B cell (primary cell): Measurements from ENCODE around the gene TBC1D9B. TPM values are rescaled to one million over a fixed set of nuclear protein-coding genes. Genes with fewer than 3 reads are reported as not detected.

Experiments used
- ATAC-seq: fragments of 200-7000 bp; cut with Tn5 transposase; one replicate; pipeline ENCODE4 v1.10.0; 2021; ENCODE audit warnings: low read depth, mild to moderate bottlenecking, moderate number of reproducible peaks, moderate library complexity
- CTCF ChIA-PET: fragments of 350-600 bp; sonication (Branson Sonifier 250); formaldehyde crosslinking; loops from one replicate; lab custom pipeline; 2021; ENCODE audit warnings: antibody characterized with exemption, inconsistent platforms; lab: Charles Lee
- POLR2A ChIA-PET: fragments of 350-600 bp; sonication (Branson Sonifier 250); formaldehyde crosslinking; loops from one replicate; lab custom pipeline; 2021; ENCODE audit warnings: antibody characterized with exemption; lab: Charles Lee
- DNase-seq: peaks from one replicate; pipeline ENCODE4 v3.0.0; 2013
- H2AFZ ChIP-seq: 2 replicates; pipeline ENCODE4 v1.6.1; 2012; ENCODE audit warnings: mild to moderate bottlenecking, low read depth, low read length; ENCODE audit not compliant: insufficient read depth, poor library complexity, severe bottlenecking
- H3K27ac ChIP-seq, 2 donors: 1 replicate in 1 of 2; 2 replicates in 1 of 2; pipeline ENCODE4 v1.5.1; 2012 to 2013; ENCODE audit warnings: low read length in 2 of 2, mild to moderate bottlenecking in 2 of 2, moderate library complexity in 1 of 2
- H3K27me3 ChIP-seq, 4 experiments: fragments of 200-600 bp in 1 of 4; sonication (generic) in 1 of 4; replicated peaks in 1 of 4; 1 replicate in 2 of 4; 2 replicates in 2 of 4; pipeline versions ENCODE4 v1.6.1 to v1.7.0; 2013 to 2016; ENCODE audit warnings: low read length in 3 of 4, mild to moderate bottlenecking in 2 of 4, mixed read lengths in 1 of 4, moderate library complexity in 1 of 4; ENCODE audit not compliant: insufficient read depth in 4 of 4, control insufficient read depth in 3 of 4; ENCODE audit errors: control extremely low read depth in 1 of 4
- H3K36me3 ChIP-seq, 2 experiments: replicated peaks in 1 of 2; 1 replicate in 1 of 2; 2 replicates in 1 of 2; pipeline versions ENCODE4 v1.6.1 to v1.7.1; 2013; ENCODE audit warnings: low read length in 1 of 2; ENCODE audit not compliant: insufficient read depth in 2 of 2, control insufficient read depth in 1 of 2; ENCODE audit errors: control extremely low read depth in 1 of 2, extremely low read depth in 1 of 2
- H3K4me1 ChIP-seq, 2 donors: fragments of 200-600 bp in 1 of 2; sonication (generic) in 1 of 2; 1 replicate in 1 of 2; 2 replicates in 1 of 2; pipeline versions ENCODE4 v1.5.1 to v1.6.1; 2013 to 2017; ENCODE audit warnings: low read length in 2 of 2; ENCODE audit not compliant: control insufficient read depth in 2 of 2, insufficient read depth in 2 of 2
- H3K4me2 ChIP-seq: replicated peaks from 2 replicates; pipeline ENCODE3; 2012; ENCODE audit warnings: mild to moderate bottlenecking, low read depth, low read length; ENCODE audit not compliant: poor library complexity, severe bottlenecking
- H3K4me3 ChIP-seq, 5 experiments: fragments of 200-600 bp in 1 of 5; sonication (generic) in 1 of 5; 1 replicate in 3 of 5; 2 replicates in 2 of 5; pipeline versions ENCODE4 v1.5.1 to v1.7.0; 2011 to 2016; ENCODE audit warnings: low read length in 4 of 5, mild to moderate bottlenecking in 4 of 5, low read depth in 2 of 5, control low read depth in 1 of 5, moderate library complexity in 1 of 5; ENCODE audit not compliant: insufficient read depth in 1 of 5; ENCODE audit errors: control extremely low read depth in 1 of 5, extremely low read depth in 1 of 5
- H3K79me2 ChIP-seq: fragments of 200-600 bp; sonication (generic); one replicate; pipeline ENCODE4 v1.6.0; 2016; ENCODE audit warnings: low read length; ENCODE audit not compliant: control insufficient read depth, insufficient read depth
- H3K9ac ChIP-seq: fragments of 200-600 bp; sonication (generic); 2 replicates; pipeline ENCODE4 v1.6.1; 2017; ENCODE audit warnings: mild to moderate bottlenecking, low read length, moderate library complexity
- H3K9me3 ChIP-seq, 3 donors: one replicate each; pipeline versions ENCODE4 v1.6.1 to v1.7.1; 2013; ENCODE audit warnings: low read length in 2 of 3; ENCODE audit not compliant: control insufficient read depth in 2 of 3, insufficient read depth in 1 of 3; ENCODE audit errors: control extremely low read depth in 1 of 3
- H4K20me1 ChIP-seq: 2 replicates; pipeline ENCODE4 v1.6.0; 2012; ENCODE audit warnings: mild to moderate bottlenecking, low read length; ENCODE audit not compliant: insufficient read depth, control insufficient read depth, poor library complexity, severe bottlenecking
- H3K27ac Mint-ChIP-seq: one replicate; pipeline ENCODE4 v1.8.0; 2021; ENCODE audit warnings: mixed read lengths
- H3K27me3 Mint-ChIP-seq: one replicate; pipeline ENCODE4 v1.8.0; 2021; ENCODE audit warnings: mixed read lengths
- H3K4me1 Mint-ChIP-seq: one replicate; pipeline ENCODE4 v1.8.0; 2021; ENCODE audit warnings: mixed read lengths
- H3K4me3 Mint-ChIP-seq: one replicate; pipeline ENCODE4 v1.8.0; 2021; ENCODE audit warnings: mixed read lengths
- H3K9me3 Mint-ChIP-seq: one replicate; pipeline ENCODE4 v1.8.0; 2022; ENCODE audit warnings: mixed read lengths; ENCODE audit not compliant: insufficient read depth
- CTCF ChIP-seq: fragments of 200-600 bp; IDR thresholded peaks from one replicate; pipeline ENCODE4 v1.8.0; 2022; ENCODE audit warnings: antibody characterized with exemption, mild to moderate bottlenecking
- EZH2 ChIP-seq: IDR thresholded peaks from 2 replicates; pipeline ENCODE4 v1.6.1; 2012; ENCODE audit warnings: borderline replicate concordance, low read depth, mild to moderate bottlenecking, moderate library complexity, low read length; ENCODE audit not compliant: insufficient read depth, poor library complexity, severe bottlenecking
- WGBS: methylation state at CpG from one replicate; pipeline ENCODE4 v1.1.5; 2013; ENCODE audit warnings: missing lambda C conversion rate; ENCODE audit not compliant: insufficient coverage; 5-methylcytosine and 5-hydroxymethylcytosine counted together
- intact Hi-C: fragments of 100-400 bp; cut with micrococcal nuclease; formaldehyde crosslinking; loops from one replicate; pipeline ENCODE4 v1.10.0; 2022
- polyA plus RNA-seq: library from polyadenylated mRNA; depleted of rRNA; stranded (reverse); fragments of >200 nt; gene quantifications from 2 replicates; pipeline ENCODE4 v1.2.3, GENCODE V29; 2012
- total RNA-seq, 2 donors: library from RNA; stranded (reverse); fragments of 120-200 nt in 1 of 2; gene quantifications; 1 replicate in 1 of 2; 2 replicates in 1 of 2; pipeline versions ENCODE4 v1.2.3 to v1.2.4, GENCODE V29; 2013 to 2022

Gene TBC1D9B
- total and polyA plus RNA-seq, 2 donors (not counting 1 experiment from before 2014, with no cell fraction given) = 143 to 144 TPM

GRCh38 chr5:179839328-179840256 lies 68.1 kb downstream of the TBC1D9B start:
- Histone ChIP-seq H3K36me3 (peaks cover 0 to 51% of the 10 kb centered on the region in 2 experiments), H3K9ac (no peak overlapping the region), H4K20me1 (peaks cover 19% of the 10 kb centered on the region), H3K27me3 (no peaks in the 10 kb centered on the region), H3K4me2 (no peak overlapping the region), H2AFZ (no peak overlapping the region), H3K4me3 (no peak overlapping the region), H3K9me3 (peaks cover 0 to 7% (median 0%) of the 10 kb centered on the region in 3 donors), H3K27ac (no peak overlapping the region), H3K79me2 (no peaks in the 10 kb centered on the region), H3K4me1 (peaks cover 3 to 8% of the 10 kb centered on the region in 2 donors)
- TF ChIP-seq CTCF (no peak), EZH2 (no peak)
- Mint-ChIP-seq H3K9me3 (no peaks in the 10 kb centered on the region), H3K27me3 (no peaks in the 10 kb centered on the region), H3K4me3 (no peak overlapping the region), H3K27ac (no peak overlapping the region), H3K4me1 (peaks cover 7% of the 10 kb centered on the region)
- DNase-seq = no peak
- 95% methylated on average over 9 of the region's 16 CpGs for WGBS
- POLR2A ChIA-PET = interaction anchor here (0.7 to 1.0 kb wide), 2 partner anchors 19 kb away, joined by 3 to 7 read pairs; partner anchors contain the start of gene MRNIP
- CTCF ChIA-PET = no interaction called here
- intact Hi-C loops = loop anchor here (5.0 kb wide), 1 partner anchor 37 kb away; no protein-coding TSS in a partner anchor
- no peak for ATAC-seq
